Stimulated activated CD4-positive, alpha-beta T cell treated with anti-CD3 and anti-CD28 coated beads, Interleukin-2, amount 100 ng/mL, for 48 hours (primary cell): ENCODE data around the gene PDGFD.

ENCODE experiments used
- DNase-seq, 2 donors: peaks; one replicate each; pipeline ENCODE4 v3.0.0-alpha.2; 2020

The PDGFD gene

DNA sequence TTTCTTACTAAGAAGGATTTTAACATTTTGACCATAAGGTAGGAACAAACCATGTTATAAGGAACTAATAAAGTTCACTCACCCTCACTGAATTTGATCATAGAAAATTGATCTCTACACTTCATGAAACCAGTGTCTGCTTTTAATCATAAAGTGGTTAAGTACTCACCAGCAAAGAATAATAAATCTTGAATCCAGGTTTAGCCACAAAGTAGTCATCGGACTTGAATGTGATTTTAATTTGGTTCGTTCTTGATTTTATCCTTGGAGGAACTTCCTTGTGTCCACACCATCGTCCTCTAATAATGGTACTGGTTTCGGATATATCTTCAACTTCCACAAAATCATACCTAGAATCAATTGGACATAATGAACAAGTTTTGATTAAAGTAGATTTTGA lies 168.1 kb downstream of the PDGFD start:
- no peak for DNase-seq

DNA sequence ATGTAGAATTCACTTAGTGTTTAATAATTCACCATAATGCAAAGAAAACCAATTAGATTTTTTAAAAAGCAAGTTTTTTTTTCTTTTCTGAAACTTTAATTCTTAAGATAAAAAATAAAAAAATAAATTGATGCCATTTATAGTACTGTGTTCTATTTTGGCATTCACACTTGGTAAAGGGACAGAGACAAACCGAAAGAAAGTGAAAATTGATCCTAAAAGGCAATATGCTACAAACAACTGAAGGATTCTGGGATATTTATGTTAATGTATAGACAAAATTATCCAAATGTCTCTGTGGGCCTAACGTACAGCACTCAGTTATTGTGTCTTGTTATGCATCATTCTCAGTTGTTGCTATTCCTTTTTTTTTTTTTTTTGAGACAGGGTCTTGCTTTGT lies 169.4 kb downstream of the PDGFD start:
- DNase-seq, result no peak

DNA sequence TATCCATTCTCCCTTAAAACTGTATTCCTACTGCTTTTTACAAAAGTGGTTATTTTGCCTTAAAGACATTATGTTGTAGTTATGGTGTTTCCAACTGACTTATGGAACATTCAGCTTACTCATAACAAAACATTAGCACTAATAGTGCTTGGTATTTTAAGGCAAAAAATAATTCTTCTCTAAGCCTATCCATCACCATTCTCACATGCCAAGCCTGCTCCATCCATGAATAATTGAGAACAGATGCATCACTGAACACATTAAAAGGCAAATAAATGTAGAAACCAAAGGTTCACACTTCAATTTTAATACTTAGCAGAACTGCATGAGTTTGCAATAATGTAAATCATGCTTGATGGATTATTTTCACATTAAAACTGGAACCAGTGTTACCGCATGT lies 169.9 kb downstream of the PDGFD start:
- DNase-seq, result no peak

DNA sequence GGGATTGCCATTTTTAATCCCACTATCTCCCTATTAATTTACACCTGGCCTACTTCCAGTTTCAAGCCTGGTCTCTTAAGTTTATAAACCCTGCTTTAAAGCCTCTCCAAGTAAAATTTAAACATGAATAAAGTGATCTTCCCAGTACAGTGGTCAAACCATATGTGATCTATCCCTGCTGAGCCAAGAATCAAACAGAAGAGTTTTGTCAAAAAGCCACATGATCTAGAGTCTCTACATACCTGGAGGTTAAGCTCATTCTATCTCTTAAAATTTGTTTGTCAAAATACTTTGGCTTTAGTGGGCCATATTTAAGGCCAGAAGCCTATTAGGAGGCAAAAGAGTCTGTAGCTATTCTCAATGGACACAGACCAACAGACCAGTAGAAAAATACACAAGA lies 170.4 kb downstream of the PDGFD start:
- DNase-seq, result no peak

DNA sequence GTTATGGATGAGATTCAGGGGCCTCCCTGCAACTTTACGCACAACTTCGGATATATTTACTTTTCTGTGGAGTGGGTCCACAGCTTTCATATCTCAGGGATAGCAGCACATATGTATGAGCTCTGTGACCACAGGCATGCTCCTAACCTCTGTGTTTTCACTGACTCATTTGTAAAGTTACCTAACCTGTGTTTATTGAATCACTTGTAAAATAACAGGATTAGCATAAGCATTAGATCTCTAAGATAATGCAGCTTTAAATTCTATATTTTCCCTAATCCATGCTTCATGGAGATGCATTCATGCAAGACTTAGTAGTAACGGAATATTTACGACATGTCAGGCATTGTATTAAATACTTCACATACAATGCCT lies 175.4 kb downstream of the PDGFD start:
- DNase-seq, result no peak

DNA sequence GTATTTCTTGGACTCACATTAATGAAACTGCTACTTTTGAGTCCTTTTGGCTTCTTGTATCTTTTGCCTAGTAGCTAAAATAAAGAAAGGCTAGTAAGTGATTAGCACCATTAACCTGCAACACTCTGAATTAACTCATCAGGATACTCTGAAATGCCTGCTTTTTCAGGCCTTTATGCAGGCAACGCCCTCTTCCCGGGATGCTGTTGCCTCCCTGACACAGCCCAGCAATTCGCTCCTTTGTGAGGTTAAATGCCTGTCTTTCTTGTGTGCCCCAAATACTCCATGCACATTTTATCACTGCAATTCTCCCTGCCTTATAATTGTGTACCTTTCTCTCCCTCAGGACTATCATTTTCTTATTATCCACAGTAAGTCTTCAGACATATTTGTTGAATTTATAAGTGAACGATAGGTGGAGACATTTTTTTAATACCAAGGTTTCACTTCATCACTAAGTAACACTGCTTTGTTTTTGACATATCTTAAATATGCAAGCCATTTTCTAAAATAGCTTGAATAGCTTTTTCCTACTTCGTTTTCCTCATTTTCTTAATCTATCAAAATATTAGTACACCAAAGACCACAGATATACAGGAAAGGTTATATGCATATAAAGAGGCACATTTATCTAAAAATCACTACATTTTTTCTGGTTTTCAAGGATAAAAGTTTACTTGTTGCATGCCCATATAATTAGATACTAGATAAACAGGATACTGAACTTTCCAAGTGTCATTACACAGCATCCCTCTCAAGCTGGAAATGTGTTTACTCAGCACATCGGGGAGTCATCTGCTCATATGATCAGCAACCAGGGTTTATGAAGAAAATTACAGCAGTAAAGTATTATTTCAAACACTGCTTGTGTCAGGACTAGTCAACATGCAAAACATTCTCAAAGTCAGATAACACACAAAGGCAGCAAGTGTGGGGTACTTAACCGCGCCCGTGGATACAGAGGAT lies 176.0 kb downstream of the PDGFD start:
- DNase-seq, result no peak

DNA sequence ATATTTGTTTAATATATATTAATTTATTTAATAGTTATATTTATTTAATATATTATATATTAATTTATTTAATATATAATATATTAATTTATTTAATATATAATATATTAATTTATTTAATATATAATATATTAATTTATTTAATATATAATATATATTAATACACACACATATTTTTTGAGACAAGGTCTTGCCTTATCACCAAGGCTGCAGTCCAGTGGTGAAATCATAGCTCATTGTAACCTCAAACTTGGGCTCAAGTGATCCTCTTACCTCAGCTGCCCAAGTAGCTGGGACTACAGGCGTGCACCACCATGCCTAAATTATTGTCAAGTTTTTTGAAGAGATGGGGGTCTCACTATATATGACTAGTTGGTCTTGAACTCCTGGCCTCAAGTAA lies 178.9 kb downstream of the PDGFD start:
- no peak for DNase-seq

DNA sequence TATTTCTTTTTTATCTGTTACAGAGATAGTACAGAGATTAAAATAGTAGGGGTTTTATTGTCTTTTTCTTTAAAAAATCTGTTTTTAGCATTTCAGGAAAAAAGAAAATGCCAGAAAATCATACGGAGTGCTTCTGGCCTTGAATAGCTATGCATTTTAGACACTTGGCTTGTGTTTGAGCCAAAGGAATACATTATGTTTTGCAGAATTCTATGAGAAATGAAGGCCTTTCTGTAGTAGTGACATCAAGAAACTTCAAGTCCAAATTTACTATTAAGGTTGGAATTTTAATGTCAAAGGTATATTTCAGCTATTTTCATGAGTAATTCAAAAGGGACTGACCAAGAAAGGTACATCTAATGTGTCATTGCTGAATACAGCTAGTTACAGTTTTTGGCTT lies 183.8 kb downstream of the PDGFD start:
- no peak for DNase-seq

DNA sequence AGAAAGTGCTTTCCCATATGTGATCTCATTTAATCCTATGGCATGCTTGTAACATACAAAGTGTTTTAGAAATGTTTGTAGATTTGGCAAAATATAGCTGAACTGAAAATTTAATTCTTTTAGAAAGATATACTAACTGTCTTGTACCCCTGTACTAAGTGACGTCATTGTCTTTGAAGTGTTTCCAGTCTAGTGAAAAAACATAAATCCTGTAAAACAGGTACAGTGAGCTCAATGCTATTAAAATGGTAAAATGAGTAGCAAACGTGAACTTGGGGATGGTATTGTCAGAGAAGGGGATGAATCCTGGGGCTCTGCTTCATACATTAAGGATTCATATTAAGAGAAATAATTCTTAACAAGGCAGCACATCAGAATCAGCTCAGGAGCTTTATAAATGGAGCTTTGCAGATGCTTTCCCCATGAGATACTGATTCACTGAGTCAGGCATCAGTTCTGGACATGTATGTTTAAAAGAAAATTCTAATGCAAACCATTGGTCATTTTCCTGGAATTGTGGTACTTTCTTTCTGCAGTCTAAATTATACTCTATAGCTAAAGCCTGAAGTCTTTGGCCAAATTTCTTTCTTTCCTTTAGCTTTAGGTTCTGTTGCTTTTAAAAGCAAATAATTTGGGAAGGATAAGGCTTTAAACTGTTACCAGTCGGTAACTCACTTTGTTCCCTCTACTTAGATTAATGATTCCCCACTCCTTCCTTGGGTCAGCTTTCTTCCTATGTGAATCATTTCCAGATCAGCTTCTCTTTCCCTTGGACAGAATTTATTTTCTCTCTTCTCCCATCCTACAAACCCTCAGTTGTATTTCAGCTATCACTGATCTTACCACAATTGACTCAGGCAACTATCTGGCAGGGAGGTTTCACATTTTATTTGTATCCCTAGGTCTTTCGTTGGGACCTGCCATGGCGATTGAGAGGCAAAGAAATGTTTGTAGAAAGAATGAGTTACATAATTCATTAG lies 185.0 kb downstream of the PDGFD start:
- no peak for DNase-seq

DNA sequence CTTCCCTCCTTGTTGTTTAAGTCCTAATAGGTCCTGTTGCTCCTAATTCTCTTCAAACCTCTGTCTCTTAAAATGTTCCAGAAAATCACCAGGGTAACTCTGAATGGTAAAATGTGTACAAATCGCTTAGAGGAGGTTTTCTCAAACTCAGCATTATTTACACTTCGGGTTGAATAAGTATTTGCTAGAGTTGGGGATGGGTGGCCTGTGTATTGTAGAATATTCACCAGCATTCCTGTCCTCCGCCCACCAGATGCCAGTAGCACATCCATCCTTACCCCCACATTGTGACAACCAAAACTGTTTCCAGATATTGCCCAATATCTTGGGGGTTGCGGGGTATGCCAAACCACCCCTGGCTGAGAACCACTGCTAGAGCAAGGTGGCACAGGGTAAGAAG lies 191.9 kb downstream of the PDGFD start:
- no peak for DNase-seq

DNA sequence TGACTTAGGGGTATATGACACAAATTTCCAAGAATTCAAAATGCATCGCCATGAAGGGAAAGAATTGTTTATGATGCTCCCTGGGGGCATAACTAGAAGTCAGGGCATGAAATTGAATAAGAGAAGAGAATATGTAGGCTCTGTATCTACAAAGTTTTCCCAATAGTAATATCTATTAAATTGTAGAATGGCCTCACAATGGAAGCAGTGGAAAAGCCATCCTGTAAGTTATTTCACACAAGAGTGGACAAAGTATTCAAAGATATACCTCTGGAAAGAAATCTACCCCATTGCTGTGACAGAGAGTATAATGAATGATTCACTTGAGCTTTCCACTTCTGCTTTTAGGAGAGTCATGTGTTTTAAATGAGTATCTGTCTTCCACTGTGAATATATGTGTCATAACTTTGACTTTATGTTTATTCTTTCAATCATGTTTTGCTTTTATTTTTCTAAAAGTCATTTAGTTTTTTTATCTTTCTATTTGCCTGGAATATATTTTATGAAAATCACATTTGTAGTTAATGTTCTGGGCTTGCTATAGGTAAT lies 193.2 kb downstream of the PDGFD start:
- DNase-seq, result no peak

DNA sequence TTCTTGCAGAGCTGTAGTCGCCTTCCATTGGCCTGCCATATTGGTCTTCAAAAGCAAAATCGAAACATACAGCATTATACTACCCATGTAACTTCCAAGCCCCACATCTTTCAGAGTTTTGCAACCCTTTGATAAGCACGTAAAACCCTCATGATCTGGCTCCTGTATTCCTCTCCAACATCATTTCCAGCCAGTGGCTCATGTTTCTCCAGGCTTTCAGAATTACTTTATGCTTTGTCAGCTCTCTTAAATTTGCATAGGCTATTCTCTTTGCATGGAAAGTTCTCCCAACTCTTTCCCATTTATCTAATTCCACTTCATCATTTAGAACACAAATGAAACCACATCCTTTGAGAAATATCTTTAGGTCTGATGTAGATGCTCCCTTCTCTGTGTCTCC lies 195.3 kb downstream of the PDGFD start:
- no peak for DNase-seq

DNA sequence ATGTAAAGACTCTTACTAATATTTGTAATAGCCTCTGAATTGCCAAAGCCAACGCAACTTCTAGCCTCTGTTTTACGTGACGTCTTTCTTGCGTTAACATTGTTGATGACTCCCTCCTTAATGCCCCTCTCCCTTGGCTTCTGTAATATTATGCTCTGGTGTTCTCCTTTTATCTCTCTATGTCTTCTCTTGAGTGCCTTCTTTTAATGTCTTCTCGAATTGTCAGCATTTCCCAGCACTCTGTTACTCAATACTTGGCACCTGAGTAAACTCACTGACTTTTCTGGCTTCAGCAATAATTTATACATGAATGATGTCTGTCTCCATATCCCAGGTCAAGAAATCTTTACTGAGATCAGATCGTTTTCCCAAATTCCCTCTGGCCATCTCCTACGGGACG lies 196.0 kb downstream of the PDGFD start:
- DNase-seq, result no peak

DNA sequence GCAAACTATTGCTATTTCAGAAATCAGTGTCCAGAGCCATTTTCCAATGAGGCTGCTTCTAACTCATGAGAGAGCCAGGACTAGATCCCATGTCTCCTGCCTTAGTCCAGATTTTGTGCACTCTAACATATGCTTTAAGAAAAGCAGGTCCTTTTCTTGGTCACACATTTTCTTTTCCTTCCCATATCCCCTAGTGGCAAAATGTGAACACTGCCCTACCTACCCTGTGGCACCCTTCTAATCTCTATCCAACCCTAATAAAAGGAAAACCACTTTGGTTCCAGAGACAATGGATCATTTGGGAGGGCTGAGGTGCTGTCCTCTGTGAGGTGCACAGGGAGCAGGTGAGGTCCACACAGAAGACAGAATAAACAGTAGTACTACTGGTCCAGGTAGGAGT lies 199.6 kb downstream of the PDGFD start:
- no peak for DNase-seq

DNA sequence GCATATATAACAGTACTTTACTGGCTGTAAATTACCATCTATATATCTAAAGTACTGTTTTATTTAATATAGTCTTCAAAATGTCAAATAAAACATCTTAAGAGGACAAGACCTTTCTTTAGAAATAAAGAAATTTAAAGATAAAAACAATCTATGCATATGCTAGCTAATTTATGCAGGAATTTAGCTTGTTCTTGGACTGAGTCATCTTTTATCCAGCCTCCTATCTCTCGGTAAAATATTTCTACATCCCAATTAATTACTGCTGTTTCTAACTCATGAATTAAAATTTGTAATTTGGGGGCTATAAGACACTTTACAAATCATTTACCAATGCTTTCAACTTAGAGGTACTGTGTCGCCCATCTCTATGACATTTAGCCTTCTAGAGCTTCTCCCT lies 200.3 kb downstream of the PDGFD start:
- DNase-seq, result no peak

DNA sequence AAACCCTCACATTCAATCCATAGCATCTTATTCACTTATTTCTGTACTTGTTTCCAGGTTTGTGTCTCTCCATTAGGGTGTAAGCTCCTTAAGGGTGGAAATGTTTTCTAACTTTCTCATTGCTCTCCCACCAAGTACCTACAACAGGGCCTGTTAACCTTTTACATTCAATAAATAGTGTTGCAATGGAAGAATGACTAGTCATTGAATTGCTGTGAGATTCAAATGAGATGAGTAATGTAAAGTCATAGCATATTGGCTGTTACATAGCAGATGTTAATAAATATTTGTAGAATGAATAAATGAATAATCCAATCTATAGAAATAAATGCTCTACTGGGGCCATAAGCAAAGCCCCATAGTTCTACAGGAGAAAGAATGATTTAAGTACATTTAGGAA lies 202.9 kb downstream of the PDGFD start:
- DNase-seq, result no peak

DNA sequence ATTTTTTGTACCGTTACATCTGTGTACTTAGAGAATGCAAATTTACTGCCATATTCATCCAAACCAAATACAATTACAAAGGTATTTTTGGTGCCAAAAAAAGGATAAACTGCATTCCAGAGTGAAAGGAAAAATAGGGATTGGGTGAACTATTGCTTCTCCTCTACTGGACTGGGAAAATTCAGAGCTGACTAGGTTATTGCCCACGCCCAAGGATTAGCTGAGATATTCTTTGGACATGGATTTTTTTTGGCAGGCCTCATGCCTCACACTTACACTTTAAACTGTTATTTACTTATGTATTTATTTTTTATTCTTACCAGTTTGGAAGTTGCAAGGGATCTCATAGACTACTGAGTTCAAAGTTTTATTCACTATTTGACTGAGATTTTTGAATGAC lies 203.8 kb downstream of the PDGFD start:
- DNase-seq, result no peak

DNA sequence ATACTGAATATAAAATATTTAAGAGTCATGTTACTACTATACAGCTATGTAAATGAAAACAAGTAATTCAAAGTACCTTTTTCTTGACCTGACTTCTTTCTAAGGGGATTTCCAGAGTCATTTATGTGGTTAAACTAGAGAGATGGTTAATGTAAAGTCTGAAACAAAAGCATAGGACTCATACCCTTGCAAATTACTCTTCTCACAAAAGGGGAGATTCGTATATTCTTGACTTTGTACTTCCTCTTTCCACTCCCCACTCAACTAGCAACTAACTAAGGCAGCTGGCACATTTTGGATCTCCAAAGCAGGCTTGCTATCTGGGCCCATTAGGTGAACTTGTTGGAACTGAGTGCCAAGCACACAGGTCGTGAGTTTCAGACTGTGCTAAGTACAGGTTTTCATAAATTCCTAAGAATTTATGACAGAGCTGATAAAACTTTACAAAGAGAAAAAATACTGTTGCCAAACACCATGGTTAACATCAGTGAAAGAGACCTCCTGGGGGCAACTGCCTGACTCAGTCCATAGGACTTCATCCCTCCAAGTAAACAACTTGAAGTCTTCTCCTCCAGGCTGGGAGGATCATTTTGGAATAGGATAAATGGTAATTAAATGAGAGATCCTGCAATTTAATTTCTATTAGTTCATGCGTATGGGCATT lies 204.5 kb downstream of the PDGFD start:
- DNase-seq, result no peak

DNA sequence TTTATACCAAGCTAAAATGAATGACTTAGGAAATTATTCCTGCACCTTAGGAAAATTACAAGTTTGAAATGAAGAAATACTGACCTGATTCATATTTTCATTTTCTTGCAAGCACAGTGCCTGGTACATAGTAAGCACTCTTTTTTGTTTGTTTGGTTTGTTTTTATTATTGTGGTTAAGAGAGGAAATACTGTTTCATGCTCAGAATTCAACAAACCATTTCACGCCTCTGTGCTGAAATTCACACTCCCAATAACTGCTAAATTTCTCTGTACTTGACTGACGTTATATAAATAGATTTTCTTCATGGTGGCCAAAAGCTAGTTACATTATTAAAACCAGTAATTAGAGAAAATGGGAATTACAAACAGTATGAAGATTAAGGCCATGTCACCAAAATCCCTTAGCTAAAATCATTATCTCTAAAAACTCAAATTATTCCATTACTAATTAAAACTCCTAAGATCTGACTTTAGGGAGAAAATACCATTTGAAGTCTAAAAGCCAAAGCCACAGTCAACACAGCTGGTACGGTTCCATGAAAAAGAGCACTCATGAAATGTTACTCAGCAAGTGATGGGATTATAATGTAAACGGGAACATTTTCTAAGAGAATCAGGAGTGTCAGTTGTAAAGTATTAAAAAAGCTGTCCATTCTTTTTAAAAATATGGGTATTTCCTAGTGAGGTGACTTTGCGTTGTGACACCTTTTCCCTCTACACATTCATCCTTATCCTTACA lies 205.3 kb downstream of the PDGFD start:
- DNase-seq, result no peak

DNA sequence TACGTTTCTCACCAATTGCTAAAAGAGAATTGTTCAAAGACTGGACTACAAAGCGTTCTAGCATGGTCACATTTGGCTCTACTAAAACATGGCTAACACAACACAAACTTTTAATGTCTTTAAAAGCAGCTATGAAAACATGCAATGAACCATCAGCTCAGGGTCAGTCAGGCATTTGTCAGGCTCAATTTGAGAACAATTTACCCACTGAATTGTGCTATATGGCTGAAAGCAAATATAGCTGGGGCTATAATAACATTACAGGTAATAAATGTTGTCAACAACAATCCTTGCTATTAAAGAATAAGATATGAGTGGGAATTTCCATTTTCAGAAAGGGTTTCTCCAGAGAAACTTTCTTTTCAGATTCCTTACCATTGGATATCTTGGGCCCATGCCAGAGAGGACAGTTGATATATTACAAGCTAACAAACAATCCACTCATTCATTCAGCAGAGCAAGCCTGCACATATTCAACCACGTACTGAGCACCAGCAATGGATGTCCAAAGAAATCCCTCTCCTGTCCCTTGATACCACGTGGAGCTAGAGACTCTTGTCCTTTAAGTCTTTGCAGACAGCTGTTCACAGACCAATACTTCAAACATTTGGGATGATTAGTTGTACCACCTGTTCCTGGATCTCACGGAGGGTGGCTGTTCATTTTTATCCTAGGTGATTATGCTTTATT lies 210.0 kb downstream of the PDGFD start:
- DNase-seq, result no peak

DNA sequence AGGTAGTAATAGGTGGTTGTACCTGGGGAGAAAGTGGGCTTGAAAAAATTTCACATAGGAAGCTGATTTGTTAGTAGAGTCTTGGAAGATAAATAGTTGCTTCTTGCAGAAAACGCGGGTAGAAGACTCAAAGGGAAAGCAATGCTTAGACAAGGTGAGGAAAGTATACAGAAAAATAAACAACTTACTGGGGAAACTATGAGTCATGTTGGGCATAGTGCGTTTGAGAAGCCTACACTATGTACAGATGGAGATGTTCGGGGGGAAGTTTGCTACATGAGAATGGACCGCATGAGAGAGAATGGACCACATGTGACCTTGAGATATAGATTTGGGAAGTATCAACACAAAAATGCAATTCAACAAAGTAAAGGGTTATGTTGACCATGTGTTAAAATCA lies 214.2 kb downstream of the PDGFD start:
- DNase-seq, result no peak
